Measurements from ENCODE around the gene PIGS.

GRCh38 chr17:28545141-28545503 is 26.2 kb downstream of the PIGS start:
- TF ChIP-seq POLR2A (IDR thresholded peaks at IDR 0.05; ENCODE audit: extremely low read depth, insufficient read length) (no peak), CTCF (IDR thresholded peaks at IDR 0.05; ENCODE audit: low read depth, low read length) (no peak), MAX (IDR thresholded peaks at IDR 0.05; ENCODE audit: low read depth, low read length) (no peak)

All from NB4 (cell line).